ENCODE data around the gene CCR5AS.
"Not testable (repeated sequence)": the region's sequence is repeated elsewhere in the genome, so short reads cannot be mapped to it uniquely, and the experiment has no call there.

CCR5AS gene

GRCh38 chr3:46427916-46428833 lies 21.3 kb upstream of the CCR5AS start:
- no peak for DNase-seq

GRCh38 chr3:46427404-46427803 lies 20.5 kb upstream of the CCR5AS start:
- DNase-seq, result not testable (repeated sequence)

- DNase-seq, result not testable (repeated sequence)
These were observed 19.6 kb upstream of the CCR5AS start for GRCh38 chr3:46426476-46426875.

- DNase-seq, result no peak
These were observed 16.7 kb upstream of the CCR5AS start for GRCh38 chr3:46423588-46423987.

GRCh38 chr3:46422617-46423016 lies 15.8 kb upstream of the CCR5AS start:
- no peak for DNase-seq

- no peak for DNase-seq
These were observed 14.1 kb upstream of the CCR5AS start for GRCh38 chr3:46420931-46421330.

- DNase-seq, result no peak
These were observed 12.9 kb upstream of the CCR5AS start for GRCh38 chr3:46419816-46420215.

- DNase-seq, result no peak
These were observed 11.2 kb upstream of the CCR5AS start for GRCh38 chr3:46417841-46418611.

- DNase-seq, result no peak
These were observed 10.1 kb upstream of the CCR5AS start for GRCh38 chr3:46416811-46417510.

- DNase-seq, result no peak
These were observed 9.4 kb upstream of the CCR5AS start for GRCh38 chr3:46416125-46416810.

GRCh38 chr3:46414739-46415138 lies 7.9 kb upstream of the CCR5AS start:
- no peak for DNase-seq

GRCh38 chr3:46413951-46414350 lies 7.1 kb upstream of the CCR5AS start:
- no peak for DNase-seq

- DNase-seq, result no peak
These were observed 6.0 kb upstream of the CCR5AS start for GRCh38 chr3:46412786-46413298.

- no peak for DNase-seq
These were observed 4.4 kb upstream of the CCR5AS start for GRCh38 chr3:46411271-46411670.

GRCh38 chr3:46410669-46411068 lies 3.8 kb upstream of the CCR5AS start:
- no peak for DNase-seq

GRCh38 chr3:46409739-46410489 lies 3.0 kb upstream of the CCR5AS start:
- no peak for DNase-seq

GRCh38 chr3:46408853-46409252 lies 2.0 kb upstream of the CCR5AS start:
- no peak for DNase-seq

GRCh38 chr3:46407970-46408369 lies 1.1 kb upstream of the CCR5AS start:
- DNase-seq, result no peak

GRCh38 chr3:46406443-46406787 lies 451 bp downstream of the CCR5AS start:
- DNase-seq, result peak; percentile 16 to 82

GRCh38 chr3:46405301-46406019 lies 1.4 kb downstream of the CCR5AS start:
- DNase-seq, result peak in 1 of 2 donors; percentile 63

- not testable (repeated sequence) for DNase-seq
These were observed 4.0 kb downstream of the CCR5AS start for GRCh38 chr3:46402902-46403301.
